GM21529 (cell line): ENCODE measurements around the gene ADAMTS17.

Experiments
- ATAC-seq: cut with Tn5 transposase; IDR thresholded peaks from one replicate; pipeline ENCODE4 v1.9.1; 2021; ENCODE audit not compliant: unreplicated experiment

ADAMTS17 gene

DNA sequence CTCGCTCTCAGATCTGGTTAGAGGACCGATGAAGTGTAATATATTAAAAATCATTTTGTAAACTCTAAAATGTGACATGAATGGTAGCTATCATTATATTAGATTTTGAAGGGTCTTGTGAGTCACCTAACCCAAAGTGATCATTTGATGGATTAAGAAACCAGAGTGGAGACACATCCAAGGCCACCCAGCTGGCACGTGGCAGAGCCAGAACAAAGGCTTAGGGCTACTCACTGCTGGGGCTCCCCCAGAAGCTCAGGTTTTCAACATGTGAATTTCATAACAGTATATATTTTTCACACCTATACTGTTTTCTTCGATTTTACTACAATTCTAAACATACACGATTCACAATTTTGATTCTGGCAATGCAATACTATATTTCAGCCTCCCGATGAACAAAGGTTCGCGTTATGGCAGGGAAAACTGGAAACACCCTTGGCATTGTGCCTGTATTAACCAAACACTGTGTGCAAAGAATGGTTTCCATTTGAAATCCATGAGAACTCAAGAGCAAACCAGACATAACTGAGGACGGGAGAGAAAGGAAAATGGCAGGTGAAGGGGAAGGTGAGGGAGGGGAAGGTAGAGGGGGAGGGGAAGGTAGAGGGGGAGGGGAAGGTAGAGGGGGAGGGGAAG lies 88.9 kb downstream of the ADAMTS17 start:
- ATAC-seq, result no peak

DNA sequence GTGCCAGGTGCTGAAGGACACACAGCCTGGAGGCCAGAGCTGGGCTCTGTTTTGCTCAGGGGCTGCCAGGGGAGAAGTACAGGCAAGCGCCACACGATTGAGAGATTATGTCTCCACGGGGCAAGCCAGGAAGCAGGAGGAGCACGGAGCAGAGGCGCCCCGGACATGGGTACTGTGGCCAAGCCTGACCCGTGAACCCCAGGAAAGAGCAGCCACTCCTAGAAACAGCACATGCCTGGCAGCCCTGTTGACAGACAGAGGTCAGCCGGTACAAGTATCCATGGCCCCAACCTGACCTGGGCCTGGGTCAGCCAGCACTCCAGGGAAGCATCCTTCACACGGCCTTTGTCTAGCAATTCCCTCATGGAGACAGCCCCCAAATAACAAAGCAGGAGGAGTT lies 89.4 kb downstream of the ADAMTS17 start:
- no peak for ATAC-seq

GRCh38 chr15:100250176-100250800 lies 91.5 kb downstream of the ADAMTS17 start:
- ATAC-seq, result no peak

DNA sequence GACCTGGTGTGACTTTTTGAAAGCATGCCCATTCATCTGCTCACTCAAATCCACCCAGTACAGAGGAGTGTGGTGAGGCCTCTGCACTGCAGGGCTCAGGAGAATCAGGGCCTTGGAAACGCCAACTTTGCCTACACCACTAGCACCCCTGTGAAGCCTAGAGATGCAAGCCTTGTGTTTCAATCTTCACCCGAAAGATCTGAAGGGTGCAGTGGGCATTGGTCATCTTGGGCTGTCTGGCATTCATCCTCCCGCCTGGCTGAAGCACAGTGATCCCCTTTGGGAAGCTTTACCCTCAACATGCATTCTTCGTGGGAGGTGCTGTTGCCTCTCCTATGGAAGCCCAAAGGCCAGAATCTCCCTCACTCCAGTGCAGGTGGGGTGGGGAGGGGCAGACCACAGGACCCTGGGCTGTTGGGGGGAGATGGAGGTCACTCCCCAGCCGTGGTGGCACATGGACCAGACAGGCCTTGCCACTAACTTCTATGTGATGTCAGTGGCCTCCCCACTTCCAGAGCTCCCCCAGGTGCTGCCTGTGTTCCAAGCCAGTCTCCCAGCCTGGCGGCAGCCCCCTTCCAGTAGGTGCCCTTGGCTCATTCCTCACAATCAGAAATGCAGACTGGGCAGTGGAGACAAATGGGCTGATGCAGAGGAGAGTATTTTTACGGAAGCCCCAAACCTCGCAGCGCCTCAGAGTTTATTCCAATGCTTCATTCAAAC lies 92.5 kb downstream of the ADAMTS17 start:
- ATAC-seq, result no peak

GRCh38 chr15:100248236-100248635 lies 93.5 kb downstream of the ADAMTS17 start:
- ATAC-seq, result no peak

GRCh38 chr15:100247228-100248225 lies 94.2 kb downstream of the ADAMTS17 start:
- ATAC-seq, result no peak

DNA sequence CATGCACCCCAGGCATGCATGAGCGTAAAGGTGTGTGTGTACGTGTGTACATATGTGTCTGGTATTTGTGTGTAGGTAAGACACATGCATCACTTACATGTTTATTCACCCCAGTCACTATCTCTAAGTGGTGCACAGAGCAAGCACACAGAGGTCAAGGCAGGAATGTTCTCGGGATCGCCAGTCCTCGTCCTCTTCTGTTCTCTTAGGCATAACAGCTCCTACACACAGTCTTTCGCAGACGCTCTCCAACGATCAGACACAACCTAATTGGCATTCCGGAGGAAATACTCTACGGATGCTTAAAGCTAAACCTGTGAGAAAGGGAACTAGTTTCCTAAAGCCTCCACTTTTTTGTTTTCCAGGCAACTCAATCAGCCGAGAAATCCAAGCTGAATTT lies 95.9 kb downstream of the ADAMTS17 start:
- ATAC-seq, result no peak

- ATAC-seq, result no peak
Measured at GRCh38 chr15:100245487-100245820, 96.3 kb downstream of the ADAMTS17 start.

DNA sequence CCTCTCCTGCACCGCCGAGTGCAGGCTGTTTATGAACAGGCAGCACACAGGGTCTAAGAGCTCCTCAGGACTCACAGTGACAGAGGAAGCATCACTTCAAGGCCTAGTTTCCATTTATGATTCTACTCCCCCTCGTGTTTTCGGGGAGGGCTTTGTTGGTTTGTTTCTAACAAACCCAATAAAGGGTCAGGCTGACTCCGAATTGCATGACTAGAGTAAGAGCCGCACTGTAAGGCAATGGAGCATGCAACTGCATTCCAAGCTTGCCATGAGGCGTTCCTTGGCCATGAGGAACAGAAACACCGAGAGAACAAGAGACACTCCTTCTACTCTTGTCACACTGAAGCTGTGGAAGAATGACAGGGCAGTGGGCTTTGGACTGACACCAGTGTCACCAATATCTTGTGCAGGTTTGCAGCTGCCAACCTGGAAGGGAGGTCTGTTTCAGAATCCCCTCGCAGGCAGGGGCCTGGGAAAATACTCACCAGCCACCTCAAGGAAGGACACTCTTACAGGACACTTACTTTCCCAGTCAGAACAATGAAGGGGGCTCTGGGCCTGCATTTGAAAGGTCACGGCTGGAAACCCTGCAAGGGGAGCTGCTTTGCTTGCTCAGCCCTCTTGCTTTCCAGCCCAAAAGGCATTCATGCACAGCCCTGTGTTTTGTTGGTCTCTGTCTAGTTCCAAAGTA lies 96.8 kb downstream of the ADAMTS17 start:
- ATAC-seq, result no peak

DNA sequence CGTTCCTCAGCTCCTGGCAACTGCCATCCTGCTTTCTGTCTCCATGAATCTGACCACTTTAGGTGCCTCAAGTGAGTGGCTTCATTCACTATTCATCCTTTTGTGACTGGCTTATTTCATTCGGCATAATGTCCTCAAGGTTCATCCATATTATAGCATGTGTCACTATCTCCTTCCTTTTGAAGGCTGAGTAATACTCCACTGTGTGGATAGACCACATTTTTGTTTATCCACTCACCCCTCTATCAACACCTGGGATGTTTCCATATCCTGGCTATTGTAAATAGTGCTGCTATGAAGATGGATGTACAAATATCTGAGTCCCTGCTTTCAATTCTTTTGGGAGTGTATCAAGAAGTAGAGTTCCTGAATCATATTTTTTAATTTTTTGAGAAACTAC lies 98.8 kb downstream of the ADAMTS17 start:
- no peak for ATAC-seq

GRCh38 chr15:100241572-100242482 lies 99.9 kb downstream of the ADAMTS17 start:
- no peak for ATAC-seq

GRCh38 chr15:100236981-100237720 lies 104.6 kb downstream of the ADAMTS17 start:
- ATAC-seq, result no peak

DNA sequence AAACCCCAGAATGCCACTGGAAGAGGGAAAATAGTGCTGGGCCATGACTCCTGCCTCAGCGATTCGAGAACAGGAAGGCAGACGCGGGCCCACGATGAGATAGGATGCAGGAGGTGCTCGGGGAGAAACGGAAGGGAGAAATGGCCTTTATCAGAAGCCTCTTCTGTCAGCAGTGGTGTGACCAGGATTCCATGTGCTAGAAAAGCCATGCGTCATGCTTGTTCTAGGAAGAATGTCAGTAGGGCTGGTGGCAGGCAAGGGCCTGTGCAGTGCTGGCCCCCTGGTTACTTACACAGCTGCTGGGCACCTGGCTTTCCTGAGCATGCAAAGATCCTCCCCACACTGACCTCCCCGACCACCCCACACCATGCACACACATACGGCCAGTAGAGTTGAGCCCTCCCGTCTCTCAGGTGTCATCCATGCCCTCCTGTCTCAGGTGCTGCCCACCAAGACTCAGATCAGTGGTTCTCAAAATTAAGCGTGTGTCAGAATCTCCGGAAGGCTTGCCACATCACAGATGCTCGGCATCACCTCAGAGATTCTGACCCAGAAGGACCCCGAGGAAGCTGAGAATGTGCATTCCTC lies 106.7 kb downstream of the ADAMTS17 start:
- ATAC-seq, result no peak

DNA sequence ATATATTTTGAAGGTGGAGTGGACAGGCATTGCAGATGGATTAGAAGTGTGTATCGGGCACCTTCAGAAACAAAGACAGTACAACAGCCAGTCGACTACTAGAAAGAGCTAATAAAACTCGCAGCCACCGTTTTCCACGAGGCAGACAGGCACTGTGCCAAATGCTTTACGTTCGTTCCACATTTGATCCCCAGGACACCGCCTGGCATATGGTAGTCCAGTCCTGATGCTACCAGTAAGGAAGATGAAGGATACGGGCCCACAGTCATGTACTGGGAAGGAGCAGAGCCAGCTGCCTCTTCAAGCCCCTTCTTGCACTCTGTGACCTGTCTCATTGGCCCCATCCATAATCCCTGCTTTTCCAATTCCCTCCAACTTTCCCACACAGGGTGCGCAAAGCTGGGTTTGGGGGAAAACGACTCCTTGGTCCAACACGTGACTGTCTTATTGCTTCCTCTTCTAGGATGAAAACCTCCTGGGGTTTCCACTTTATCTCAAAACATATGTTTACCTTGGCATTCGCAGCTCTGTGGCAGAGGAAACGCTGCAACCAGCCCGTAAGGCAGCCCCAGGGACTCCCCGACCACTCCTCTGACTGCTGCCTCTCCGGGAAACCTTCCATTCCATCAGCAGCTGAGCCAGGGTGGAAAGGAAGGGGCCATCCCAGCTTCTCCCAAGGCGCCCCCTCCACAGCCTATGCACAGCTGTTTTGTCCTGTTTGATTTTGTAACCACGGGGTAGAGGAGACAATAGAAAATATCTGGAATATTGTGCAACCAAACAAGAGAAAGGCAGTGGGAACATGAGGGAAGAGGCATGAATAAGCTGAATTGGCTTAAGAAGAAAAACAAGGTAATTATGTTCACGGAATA lies 107.4 kb downstream of the ADAMTS17 start:
- ATAC-seq, result no peak

GRCh38 chr15:100230784-100231183 lies 111.0 kb downstream of the ADAMTS17 start:
- no peak for ATAC-seq

- no peak for ATAC-seq
Measured at GRCh38 chr15:100229181-100230163, 112.3 kb downstream of the ADAMTS17 start.
